Measurements from ENCODE around the gene CEACAM18.
"Not testable (repeated sequence)": the region's sequence is repeated elsewhere in the genome, so short reads cannot be mapped to it uniquely, and the experiment has no call there.

DNA sequence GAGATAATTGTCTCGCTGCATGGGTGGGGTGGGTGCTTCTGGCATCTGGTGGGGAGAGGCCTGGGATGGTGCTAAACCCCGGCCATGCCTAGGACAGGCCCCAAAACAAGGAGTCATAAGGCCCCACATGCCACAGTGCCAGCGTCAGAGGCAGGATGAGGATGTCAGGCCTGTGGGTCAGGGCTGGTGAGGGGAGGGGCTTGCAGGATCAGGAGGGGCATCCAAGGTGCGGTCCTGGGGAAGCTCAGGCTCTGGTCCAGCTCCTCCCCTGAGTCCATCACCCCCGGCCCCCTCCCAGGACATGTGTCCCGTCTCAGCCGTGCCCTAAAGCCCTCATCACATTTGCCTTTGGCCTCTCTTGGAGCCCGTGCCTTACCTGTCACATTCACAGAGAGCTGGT is 22.6 kb downstream of the CEACAM18 start:
- TF ChIP-seq, protein P1, sequence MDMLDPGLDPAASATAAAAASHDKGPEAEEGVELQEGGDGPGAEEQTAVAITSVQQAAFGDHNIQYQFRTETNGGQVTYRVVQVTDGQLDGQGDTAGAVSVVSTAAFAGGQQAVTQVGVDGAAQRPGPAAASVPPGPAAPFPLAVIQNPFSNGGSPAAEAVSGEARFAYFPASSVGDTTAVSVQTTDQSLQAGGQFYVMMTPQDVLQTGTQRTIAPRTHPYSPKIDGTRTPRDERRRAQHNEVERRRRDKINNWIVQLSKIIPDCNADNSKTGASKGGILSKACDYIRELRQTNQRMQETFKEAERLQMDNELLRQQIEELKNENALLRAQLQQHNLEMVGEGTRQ (IDR thresholded peaks at IDR 0.05; ENCODE audit: low read depth, low read length): not testable (repeated sequence)
- not testable (repeated sequence) for TF ChIP-seq RCOR1 (IDR thresholded peaks at IDR 0.05; ENCODE audit: insufficient replicate concordance, low read length); MAFK (IDR thresholded peaks at IDR 0.05; ENCODE audit: low read depth, low read length); CTCF (conservative IDR thresholded peaks at IDR 0.05; ENCODE audit: low read depth, low read length); POLR2A (IDR thresholded peaks at IDR 0.05; ENCODE audit: low read depth, low read length); CEBPB (IDR thresholded peaks at IDR 0.05; ENCODE audit: low read depth, low read length); CHD1 (IDR thresholded peaks at IDR 0.05; ENCODE audit: low read depth, low read length); RAD21 (IDR thresholded peaks at IDR 0.05; ENCODE audit: low read length); MAZ (IDR thresholded peaks at IDR 0.05; ENCODE audit: borderline replicate concordance, low read depth, low read length); SMC3 (IDR thresholded peaks at IDR 0.05; ENCODE audit: low read depth, low read length); RFX5 (IDR thresholded peaks at IDR 0.05; ENCODE audit: low read depth, low read length); FOS (IDR thresholded peaks at IDR 0.05; ENCODE audit: low read depth, low read length)

Data from IMR-90 (cell line).